Measurements from ENCODE around the gene ADGRD2.

DNA sequence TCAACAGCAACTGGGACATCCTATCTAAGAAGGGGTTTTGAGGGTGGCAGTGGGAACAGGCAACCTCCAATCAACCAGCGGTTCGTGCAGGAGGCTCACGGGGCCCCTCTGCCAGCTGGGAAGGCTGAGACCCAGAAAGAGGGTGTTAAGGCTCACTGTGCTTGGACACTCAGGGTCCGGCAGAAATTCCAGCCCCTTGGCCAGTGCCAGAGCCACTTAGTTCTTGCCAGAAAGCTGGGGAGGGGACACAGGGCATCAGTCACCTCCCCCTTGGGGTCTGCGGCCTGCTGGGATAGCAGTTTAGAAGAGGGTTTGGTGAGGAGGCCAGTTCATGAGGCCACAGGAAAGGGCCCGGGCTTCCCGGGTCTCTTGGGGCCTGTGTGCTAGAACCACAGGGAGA is 20.5 kb downstream of the ADGRD2 start:
- TF ChIP-seq REST (IDR thresholded peaks at IDR 0.05; ENCODE audit: insufficient read depth in 1 of 2, low read depth in 2 of 2, low read length in 1 of 2) = no peak
- TF ChIP-seq TCF7L2 (IDR thresholded peaks at IDR 0.05; ENCODE audit: low read depth, low read length) = no peak
- TF ChIP-seq POLR2AphosphoS5 (IDR thresholded peaks at IDR 0.05; ENCODE audit: low read depth, low read length) = no peak
- TF ChIP-seq, protein P1, sequence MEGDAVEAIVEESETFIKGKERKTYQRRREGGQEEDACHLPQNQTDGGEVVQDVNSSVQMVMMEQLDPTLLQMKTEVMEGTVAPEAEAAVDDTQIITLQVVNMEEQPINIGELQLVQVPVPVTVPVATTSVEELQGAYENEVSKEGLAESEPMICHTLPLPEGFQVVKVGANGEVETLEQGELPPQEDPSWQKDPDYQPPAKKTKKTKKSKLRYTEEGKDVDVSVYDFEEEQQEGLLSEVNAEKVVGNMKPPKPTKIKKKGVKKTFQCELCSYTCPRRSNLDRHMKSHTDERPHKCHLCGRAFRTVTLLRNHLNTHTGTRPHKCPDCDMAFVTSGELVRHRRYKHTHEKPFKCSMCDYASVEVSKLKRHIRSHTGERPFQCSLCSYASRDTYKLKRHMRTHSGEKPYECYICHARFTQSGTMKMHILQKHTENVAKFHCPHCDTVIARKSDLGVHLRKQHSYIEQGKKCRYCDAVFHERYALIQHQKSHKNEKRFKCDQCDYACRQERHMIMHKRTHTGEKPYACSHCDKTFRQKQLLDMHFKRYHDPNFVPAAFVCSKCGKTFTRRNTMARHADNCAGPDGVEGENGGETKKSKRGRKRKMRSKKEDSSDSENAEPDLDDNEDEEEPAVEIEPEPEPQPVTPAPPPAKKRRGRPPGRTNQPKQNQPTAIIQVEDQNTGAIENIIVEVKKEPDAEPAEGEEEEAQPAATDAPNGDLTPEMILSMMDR (IDR thresholded peaks at IDR 0.05) = no peak

All from Panc1 (cell line).